Measurements from ENCODE around the gene PXT1. TPM values are rescaled to one million over a fixed set of nuclear protein-coding genes. Genes with fewer than 3 reads are reported as not detected.
"Not testable (repeated sequence)": the region's sequence is repeated elsewhere in the genome, so short reads cannot be mapped to it uniquely, and the experiment has no call there.

PXT1 gene
- total RNA-seq, 1 donor from 2014 or later, result not detected

DNA sequence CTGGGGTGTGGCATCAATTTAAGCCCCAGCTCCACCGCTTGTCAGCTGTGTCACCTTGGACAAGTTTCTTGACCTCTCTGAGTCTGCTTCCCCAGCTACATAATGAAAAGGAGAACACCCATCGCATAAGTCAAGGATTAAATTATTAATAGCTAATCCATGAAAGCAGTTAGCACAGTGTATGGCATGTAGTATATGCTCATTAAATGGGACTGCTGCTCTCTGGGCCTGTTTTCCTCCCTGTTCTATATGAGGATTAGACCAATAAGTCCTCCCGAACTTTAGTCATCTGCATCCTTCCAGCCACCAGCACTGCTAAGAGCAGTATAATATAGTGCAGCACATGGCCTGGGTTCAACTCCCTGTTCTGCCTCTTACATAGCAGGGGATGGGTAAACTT is 74.9 kb downstream of the PXT1 start:
- TF ChIP-seq, protein P1, sequence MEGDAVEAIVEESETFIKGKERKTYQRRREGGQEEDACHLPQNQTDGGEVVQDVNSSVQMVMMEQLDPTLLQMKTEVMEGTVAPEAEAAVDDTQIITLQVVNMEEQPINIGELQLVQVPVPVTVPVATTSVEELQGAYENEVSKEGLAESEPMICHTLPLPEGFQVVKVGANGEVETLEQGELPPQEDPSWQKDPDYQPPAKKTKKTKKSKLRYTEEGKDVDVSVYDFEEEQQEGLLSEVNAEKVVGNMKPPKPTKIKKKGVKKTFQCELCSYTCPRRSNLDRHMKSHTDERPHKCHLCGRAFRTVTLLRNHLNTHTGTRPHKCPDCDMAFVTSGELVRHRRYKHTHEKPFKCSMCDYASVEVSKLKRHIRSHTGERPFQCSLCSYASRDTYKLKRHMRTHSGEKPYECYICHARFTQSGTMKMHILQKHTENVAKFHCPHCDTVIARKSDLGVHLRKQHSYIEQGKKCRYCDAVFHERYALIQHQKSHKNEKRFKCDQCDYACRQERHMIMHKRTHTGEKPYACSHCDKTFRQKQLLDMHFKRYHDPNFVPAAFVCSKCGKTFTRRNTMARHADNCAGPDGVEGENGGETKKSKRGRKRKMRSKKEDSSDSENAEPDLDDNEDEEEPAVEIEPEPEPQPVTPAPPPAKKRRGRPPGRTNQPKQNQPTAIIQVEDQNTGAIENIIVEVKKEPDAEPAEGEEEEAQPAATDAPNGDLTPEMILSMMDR (IDR thresholded peaks at IDR 0.05), result no peak
- no peak overlapping the region for H3K27ac ChIP-seq
- DNase-seq, result no peak
- no peaks in the 10 kb centered on the region for H3K36me3 ChIP-seq
- no peak for ATAC-seq
- H3K9me3 ChIP-seq, result no peaks in the 10 kb centered on the region
- peaks cover 3% of the 10 kb centered on the region for H3K4me1 ChIP-seq
- intact Hi-C loops (cut with DNase I), result no loop called here
- H3K27me3 ChIP-seq, result no peaks in the 10 kb centered on the region
- no peak overlapping the region for H3K4me3 ChIP-seq

DNA sequence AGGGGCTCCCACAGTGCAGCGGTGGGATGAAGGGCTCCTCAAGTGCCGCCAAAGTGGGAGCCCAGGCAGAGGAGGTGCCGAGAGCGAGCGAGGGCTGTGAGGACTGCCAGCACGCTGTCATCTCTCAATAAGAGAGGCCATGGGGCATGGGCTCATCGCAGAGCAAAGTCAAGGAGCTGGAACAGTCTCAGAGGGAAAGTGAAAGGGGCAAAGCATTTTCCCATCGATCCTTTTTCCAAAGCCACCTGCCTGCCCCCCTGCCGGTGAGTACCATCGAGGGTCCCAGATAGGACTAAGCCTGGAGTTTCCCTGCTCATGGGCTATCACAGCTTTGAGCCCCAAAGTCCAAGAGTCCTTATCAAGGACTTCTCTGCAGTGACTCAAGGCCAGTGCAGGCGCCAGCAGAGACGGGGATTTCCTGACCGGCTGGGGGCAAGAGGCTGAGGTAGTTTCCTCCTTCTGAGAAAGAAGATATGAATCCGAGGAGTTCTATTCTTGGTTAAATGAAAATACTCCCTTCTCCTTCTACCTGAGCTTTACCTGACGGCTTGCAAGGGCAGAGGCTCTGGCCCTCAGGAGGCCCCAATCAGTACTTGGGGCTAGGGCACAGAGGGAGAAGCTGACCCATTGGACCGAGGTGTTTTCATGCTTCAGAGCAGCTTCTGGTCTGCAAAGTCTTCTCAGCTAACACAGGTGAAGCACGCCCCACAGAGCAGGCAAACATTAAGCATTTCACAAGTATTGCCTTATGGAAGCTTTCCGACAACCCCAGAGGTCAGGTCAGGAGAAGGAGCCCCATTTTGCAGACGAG is 77.8 kb downstream of the PXT1 start:
- Histone ChIP-seq H3K27me3 (no peaks in the 10 kb centered on the region), H3K4me1 (peaks cover 3% of the 10 kb centered on the region), H3K36me3 (no peaks in the 10 kb centered on the region), H3K4me3 (no peak overlapping the region), H3K9me3 (no peaks in the 10 kb centered on the region), H3K27ac (no peak overlapping the region)
- DNase-seq (no peak), ATAC-seq (peak; percentile 17)
- intact Hi-C loops (cut with DNase I), result no loop called here
- TF ChIP-seq, protein P1 (IDR thresholded peaks at IDR 0.05), result no peak

GRCh38 chr6:36364061-36364635 is 78.5 kb downstream of the PXT1 start:
- ATAC-seq; H3K27me3 ChIP-seq; H3K4me1 ChIP-seq; H3K9me3 ChIP-seq; DNase-seq; H3K27ac ChIP-seq; H3K36me3 ChIP-seq; intact Hi-C loops (cut with DNase I); H3K4me3 ChIP-seq: not testable (repeated sequence)

DNA sequence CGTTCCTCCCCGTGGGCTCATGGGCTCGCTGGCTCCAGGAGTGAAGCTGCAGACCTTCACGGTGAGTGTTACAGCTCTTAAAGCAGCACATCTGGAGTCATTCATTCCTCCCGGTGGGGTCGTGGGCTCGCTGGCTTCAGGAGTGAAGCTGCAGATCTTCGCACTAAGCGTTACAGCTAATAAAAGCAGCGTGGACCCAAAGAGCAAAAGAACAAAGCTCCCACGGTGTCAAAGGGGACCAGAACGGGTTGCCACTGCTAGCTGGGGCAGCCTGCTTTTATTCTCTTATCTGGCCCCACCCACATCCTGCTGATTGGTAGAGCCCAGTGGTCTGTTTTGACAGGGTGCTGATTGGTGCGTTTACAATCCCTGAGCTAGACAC is 79.3 kb downstream of the PXT1 start:
- H3K4me3 ChIP-seq; H3K36me3 ChIP-seq; intact Hi-C loops (cut with DNase I); H3K27me3 ChIP-seq; H3K9me3 ChIP-seq; H3K27ac ChIP-seq; DNase-seq; ATAC-seq; H3K4me1 ChIP-seq: not testable (repeated sequence)

DNA sequence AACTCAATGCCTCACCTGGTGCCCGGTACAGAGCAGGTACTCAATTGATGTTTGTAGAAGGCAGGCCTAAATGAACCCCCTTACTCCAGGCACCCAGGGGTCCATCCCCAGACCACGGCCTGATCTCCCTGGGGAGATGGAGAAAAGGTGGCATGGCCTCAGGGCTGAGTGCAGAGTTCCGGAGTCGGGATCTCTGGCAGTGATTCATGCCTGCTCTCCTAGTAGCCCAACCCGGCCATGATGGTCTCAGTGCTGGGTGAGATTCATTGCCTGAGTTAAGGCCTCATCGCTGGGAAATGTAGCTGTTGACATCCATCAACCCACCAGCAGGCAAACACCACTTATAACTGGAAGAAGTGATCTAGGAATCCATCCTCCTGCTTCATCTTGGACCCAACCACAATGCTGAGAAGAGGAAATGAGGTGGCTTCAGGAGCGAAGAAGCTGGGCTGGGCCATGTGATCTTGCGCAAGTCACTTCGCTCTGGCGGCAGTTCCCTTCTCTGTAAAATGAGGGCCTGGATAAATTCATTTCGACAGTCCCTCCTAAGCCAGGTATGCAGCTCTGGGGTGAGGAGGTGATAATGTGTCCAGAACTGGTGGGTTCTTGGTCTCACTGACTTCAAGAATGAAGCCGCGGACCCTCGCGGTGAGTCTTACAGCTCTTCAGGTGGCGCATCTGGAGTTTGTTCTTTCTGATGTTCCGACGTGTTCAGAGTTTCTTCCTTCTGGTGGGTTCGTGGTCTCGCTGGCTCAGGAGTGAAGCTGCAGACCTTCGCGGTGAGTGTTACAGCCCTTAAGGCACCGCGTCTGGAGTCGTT is 79.9 kb downstream of the PXT1 start:
- no peak for DNase-seq
- H3K4me3 ChIP-seq, result no peak overlapping the region
- intact Hi-C loops (cut with DNase I), result no loop called here

DNA sequence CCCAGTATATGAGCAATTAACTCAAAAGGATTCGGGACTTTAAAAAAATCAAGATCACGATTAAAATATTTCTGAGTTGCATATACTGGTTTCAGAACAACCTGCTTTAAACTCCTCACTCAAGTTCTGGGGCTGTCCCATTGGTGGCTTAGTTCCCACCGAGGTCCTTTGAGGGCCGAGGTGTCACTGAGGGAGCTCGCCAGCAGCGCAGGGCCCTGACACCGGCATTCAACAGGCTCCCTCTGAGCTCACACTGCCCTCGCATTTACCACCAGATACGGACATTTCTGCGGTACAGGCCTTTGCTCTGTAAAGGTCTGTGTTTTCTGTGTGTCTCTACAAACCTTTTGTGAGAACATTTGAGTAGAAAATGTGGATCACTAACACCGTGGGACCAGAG is 81.6 kb downstream of the PXT1 start:
- DNase-seq (no peak), ATAC-seq (no peak)
- Histone ChIP-seq H3K27ac (no peak overlapping the region), H3K9me3 (no peaks in the 10 kb centered on the region), H3K27me3 (no peaks in the 10 kb centered on the region), H3K4me3 (no peak overlapping the region), H3K36me3 (no peaks in the 10 kb centered on the region), H3K4me1 (peaks cover 7% of the 10 kb centered on the region)
- intact Hi-C loops (cut with DNase I), result no loop called here
- TF ChIP-seq, protein P1 (IDR thresholded peaks at IDR 0.05), result no peak

More for the DNA sequence above, 79.9 kb downstream of the PXT1 start:
- H3K4me1 ChIP-seq, result peaks cover 7% of the 10 kb centered on the region
- ATAC-seq, result peak; percentile 55
- H3K36me3 ChIP-seq, result no peaks in the 10 kb centered on the region
- no peaks in the 10 kb centered on the region for H3K9me3 ChIP-seq
- TF ChIP-seq, protein P1 (IDR thresholded peaks at IDR 0.05), result no peak
- H3K27ac ChIP-seq, result no peak overlapping the region
- no peaks in the 10 kb centered on the region for H3K27me3 ChIP-seq

Data from upper lobe of right lung (tissue), 1 donor.